Kidney epithelial cell (primary cell): ENCODE measurements around the gene GALNS. TPM values are rescaled to one million over a fixed set of nuclear protein-coding genes. Genes with fewer than 3 reads are reported as not detected.

Experiments
- DNase-seq: peaks from one replicate; pipeline ENCODE4 v3.0.0-alpha.2; 2010; ENCODE audit warnings: low read depth
- H3K27me3 ChIP-seq: 2 replicates; pipeline ENCODE4 v1.6.0; 2011; ENCODE audit warnings: low read length; ENCODE audit not compliant: control insufficient read depth, insufficient read depth
- H3K36me3 ChIP-seq: 2 replicates; pipeline ENCODE4 v1.5.1; 2011; ENCODE audit warnings: low read length; ENCODE audit not compliant: control insufficient read depth, insufficient read depth
- H3K4me3 ChIP-seq: 2 replicates; pipeline ENCODE4 v1.5.1; 2011; ENCODE audit warnings: low read depth, mild to moderate bottlenecking, control low read depth, low read length
- total RNA-seq: library from RNA; depleted of rRNA; stranded (reverse); fragments of >200 nt; gene quantifications from 2 replicates; pipeline ENCODE4 v1.2.3, GENCODE V29; 2015
- TF ChIP-seq, protein P1 (sequence below): IDR thresholded peaks from 2 replicates; pipeline ENCODE4 v1.5.1; 2011; ENCODE audit warnings: mild to moderate bottlenecking, moderate library complexity, low read length, control low read depth, inconsistent platforms; ENCODE audit not compliant: insufficient read depth, poor library complexity, severe bottlenecking

The GALNS gene
- total RNA-seq, 1 donor from 2014 or later = 23.6 TPM

DNA sequence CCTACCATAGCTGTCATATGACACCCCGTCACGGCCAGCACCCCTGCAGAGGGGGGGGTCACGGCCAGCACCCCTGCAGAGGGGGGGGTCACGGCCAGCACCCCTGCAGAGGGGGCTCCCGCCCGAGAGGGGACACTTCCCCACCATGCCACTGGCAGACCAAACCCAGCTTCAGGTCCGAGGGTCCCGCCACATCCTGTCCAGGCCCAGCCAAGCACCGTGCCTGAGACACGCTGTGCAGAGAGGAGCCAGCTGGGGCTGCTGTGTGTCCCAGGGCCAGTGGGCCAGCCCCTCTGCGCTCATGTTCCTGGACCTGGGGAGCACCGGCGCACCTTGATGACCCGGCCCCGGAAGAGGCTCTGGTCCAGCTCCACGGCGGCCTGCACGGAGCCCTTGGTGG lies 7.8 kb upstream of the GALNS start:
- peaks cover 36% of the 10 kb centered on the region for H3K27me3 ChIP-seq
- H3K4me3 ChIP-seq = no peak overlapping the region
- no peak for DNase-seq
- peaks cover 3% of the 10 kb centered on the region for H3K36me3 ChIP-seq
- TF ChIP-seq, protein P1, sequence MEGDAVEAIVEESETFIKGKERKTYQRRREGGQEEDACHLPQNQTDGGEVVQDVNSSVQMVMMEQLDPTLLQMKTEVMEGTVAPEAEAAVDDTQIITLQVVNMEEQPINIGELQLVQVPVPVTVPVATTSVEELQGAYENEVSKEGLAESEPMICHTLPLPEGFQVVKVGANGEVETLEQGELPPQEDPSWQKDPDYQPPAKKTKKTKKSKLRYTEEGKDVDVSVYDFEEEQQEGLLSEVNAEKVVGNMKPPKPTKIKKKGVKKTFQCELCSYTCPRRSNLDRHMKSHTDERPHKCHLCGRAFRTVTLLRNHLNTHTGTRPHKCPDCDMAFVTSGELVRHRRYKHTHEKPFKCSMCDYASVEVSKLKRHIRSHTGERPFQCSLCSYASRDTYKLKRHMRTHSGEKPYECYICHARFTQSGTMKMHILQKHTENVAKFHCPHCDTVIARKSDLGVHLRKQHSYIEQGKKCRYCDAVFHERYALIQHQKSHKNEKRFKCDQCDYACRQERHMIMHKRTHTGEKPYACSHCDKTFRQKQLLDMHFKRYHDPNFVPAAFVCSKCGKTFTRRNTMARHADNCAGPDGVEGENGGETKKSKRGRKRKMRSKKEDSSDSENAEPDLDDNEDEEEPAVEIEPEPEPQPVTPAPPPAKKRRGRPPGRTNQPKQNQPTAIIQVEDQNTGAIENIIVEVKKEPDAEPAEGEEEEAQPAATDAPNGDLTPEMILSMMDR = no peak

DNA sequence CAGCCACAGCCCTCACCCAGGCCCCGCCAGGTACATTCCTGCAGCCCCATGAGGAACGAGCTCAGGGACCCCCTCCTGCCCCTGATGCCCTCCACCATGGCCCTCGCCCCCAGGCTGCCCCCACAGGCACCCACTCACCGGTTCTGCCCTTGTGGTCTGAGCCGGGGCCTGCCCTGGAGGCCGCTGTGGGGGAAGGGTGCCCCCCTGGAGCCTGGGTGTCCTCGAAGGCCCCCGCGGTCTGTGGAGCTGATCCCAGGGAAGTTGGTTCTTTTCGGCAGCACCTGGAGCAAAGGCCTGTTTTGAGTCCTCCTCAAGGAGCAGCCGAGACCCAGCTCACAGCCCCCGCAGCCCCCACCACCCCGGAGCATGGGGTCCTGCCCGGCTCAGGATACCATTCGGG lies 7.4 kb upstream of the GALNS start:
- DNase-seq = no peak
- Histone ChIP-seq H3K27me3 (peaks cover 33% of the 10 kb centered on the region), H3K36me3 (peaks cover 3% of the 10 kb centered on the region), H3K4me3 (no peak overlapping the region)
- TF ChIP-seq, protein P1 = no peak

DNA sequence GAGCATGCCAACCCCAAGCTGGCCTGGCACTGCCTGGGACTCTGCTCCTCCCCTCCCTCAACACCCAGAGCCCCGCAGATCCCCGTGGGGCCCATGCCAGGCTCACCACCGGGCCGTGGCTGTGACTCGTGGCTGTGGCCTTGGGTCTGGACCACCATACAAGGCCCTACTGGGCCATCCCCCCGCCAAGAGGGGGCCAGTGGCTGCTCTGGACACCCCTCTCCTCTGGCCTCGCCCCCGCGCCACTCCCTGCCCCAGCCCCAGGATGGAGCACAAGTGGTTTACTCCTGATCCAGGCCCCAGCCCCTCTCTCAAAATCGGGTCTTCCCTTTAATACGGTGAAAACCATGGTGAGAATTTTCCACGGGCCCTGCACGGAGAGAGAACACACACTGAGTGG lies 6.7 kb upstream of the GALNS start:
- no peak for DNase-seq
- no peak overlapping the region for H3K4me3 ChIP-seq
- TF ChIP-seq, protein P1 = no peak
- H3K36me3 ChIP-seq = peaks cover 3% of the 10 kb centered on the region
- peaks cover 29% of the 10 kb centered on the region for H3K27me3 ChIP-seq

DNA sequence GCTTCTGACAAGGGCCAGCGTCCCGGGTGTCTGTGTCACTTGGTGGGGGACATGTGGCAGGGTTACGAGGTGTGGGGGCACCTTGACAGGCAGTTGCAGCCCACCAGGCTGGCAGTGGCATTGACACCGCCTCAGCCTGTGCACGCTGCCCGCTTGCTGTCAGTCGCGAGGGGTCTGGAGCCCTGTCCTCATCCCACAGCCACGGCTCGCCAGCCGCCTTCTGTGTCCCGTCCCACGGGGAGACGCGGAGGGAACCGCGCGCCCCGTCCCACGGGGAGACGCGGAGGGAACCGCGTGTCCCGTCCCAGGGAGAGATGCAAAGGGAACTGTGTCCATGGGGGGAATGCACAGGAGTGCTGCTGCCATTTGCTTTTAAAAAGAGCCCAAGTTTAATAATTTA lies 6.2 kb upstream of the GALNS start:
- DNase-seq = no peak
- no peak overlapping the region for H3K4me3 ChIP-seq
- peaks cover 26% of the 10 kb centered on the region for H3K27me3 ChIP-seq
- TF ChIP-seq, protein P1 = no peak
- H3K36me3 ChIP-seq = peaks cover 3% of the 10 kb centered on the region

DNA sequence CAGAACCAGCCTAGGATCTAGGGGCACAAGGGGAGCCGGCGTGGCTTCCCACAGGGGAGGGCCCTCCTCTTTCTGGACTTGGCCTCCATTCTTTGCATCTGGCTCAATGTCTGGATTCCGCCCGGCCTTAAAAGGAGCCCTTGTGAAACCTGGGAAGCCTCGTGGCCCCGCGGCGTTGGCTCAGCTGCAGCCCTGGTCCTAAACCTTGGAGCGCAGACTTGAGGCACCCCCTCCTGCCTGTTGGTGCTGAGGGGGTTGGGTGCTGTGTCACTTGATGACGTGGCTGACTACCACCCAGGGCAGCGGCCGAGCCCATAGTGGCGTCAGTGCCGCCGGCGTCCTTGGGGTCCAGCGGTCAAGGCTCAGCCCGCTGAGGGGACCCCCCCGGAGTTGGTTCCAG lies 4.6 kb upstream of the GALNS start:
- TF ChIP-seq, protein P1 = no peak
- Histone ChIP-seq H3K36me3 (peaks cover 3% of the 10 kb centered on the region), H3K27me3 (peaks cover 10% of the 10 kb centered on the region), H3K4me3 (no peak overlapping the region)
- DNase-seq = no peak

DNA sequence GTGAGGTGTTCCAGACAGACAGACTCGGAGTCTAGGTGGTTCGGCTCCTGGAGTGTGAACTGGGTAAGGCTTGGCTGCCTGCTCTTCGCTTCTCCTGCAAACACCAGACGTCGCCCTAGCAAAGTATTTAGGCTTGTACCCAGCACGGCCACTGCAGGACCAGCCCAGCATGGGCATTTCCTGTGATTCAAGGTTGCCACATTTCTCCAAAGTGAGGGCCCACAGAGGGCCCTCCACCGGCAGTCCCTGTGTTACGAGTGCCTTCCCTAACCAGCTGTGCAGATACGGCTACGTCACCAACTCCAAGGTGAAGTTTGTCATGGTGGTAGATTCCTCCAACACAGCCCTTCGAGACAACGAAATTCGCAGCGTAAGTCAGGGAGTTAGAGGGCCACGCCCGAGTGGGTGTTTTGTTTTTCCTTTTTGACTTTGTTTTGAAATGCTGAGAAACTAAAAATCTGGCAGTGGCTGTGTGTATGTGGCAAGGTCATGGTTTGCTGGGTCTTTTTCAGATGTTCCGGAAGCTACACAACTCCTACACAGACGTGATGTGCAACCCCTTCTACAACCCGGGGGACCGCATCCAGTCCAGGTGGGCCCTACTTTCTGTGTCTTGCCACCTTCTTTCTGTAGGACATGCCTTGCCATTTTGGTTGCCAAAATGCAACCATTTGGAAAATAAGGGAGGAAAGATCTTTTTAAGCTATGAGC lies 2.8 kb upstream of the GALNS start:
- TF ChIP-seq, protein P1 = no peak
- Histone ChIP-seq H3K4me3 (no peak overlapping the region), H3K36me3 (peaks cover 3% of the 10 kb centered on the region), H3K27me3 (no peaks in the 10 kb centered on the region)
- DNase-seq = no peak
